GM12891 (cell line): Measurements from ENCODE around the gene LUC7L.
"Not testable (repeated sequence)": the region's sequence is repeated elsewhere in the genome, so short reads cannot be mapped to it uniquely, and the experiment has no call there.

Source experiments
- PAX5 ChIP-seq: IDR thresholded peaks from 2 replicates; pipeline ENCODE4 v1.6.1; 2011; ENCODE audit warnings: low read length, moderate library complexity, mild to moderate bottlenecking; ENCODE audit not compliant: insufficient read depth, severe bottlenecking
- POLR2A ChIP-seq: IDR thresholded peaks from 2 replicates; pipeline ENCODE4 v1.6.1; 2011; ENCODE audit warnings: low read depth, low read length, control low read depth
- POLR2AphosphoS5 ChIP-seq: IDR thresholded peaks from 2 replicates; pipeline ENCODE4 v1.6.1; 2011; ENCODE audit warnings: low read depth, low read length, control low read depth
- POU2F2 ChIP-seq: IDR thresholded peaks from 2 replicates; pipeline ENCODE4 v1.6.1; 2011; ENCODE audit warnings: low read depth, mild to moderate bottlenecking, control low read depth, low read length, moderate library complexity
- SPI1 ChIP-seq: IDR thresholded peaks from 2 replicates; pipeline ENCODE4 v1.6.1; 2011; ENCODE audit warnings: low read depth, low read length, control low read depth
- TAF1 ChIP-seq: IDR thresholded peaks from 2 replicates; pipeline ENCODE4 v1.6.1; 2011; ENCODE audit warnings: low read depth, low read length, control low read depth

- not testable (repeated sequence) for TF ChIP-seq POLR2AphosphoS5, TAF1, POLR2A, SPI1, POU2F2, PAX5
These were observed 65.6 kb downstream of the LUC7L start for GRCh38 chr16:163696-164095.
